Upper lobe of left lung (tissue), 6 donors: ENCODE results near the gene SERPINA1. TPM values are rescaled to one million over a fixed set of nuclear protein-coding genes. Genes with fewer than 3 reads are reported as not detected.

ENCODE experiments used
- ATAC-seq, 2 donors: fragments of 200-7000 bp; cut with Tn5 transposase; one replicate each; pipeline ENCODE4 v1.9.1; 2022; ENCODE audit warnings: mild to moderate bottlenecking in 2 of 2, moderate library complexity in 2 of 2; ENCODE audit not compliant: low FRiP score in 2 of 2
- DNase-seq, 2 donors: peaks; one replicate each; pipeline ENCODE4 v3.0.0-alpha.2; 2019 to 2020
- H3K27ac ChIP-seq, 4 donors: fragments of 200-600 bp; sonication (generic); one replicate each; pipeline ENCODE4 v1.5.1; 2016 to 2019
- H3K27me3 ChIP-seq, 4 donors: fragments of 200-600 bp; sonication (generic); one replicate each; pipeline ENCODE4 v1.5.1; 2017 to 2019
- H3K36me3 ChIP-seq, 4 donors: fragments of 200-600 bp; sonication (generic); one replicate each; pipeline ENCODE4 v1.5.1; 2016 to 2019
- H3K4me1 ChIP-seq, 4 donors: fragments of 200-600 bp; sonication (generic); one replicate each; pipeline ENCODE4 v1.5.1; 2018 to 2019
- H3K4me3 ChIP-seq, 4 donors: fragments of 200-600 bp; sonication (generic); one replicate each; pipeline ENCODE4 v1.5.1; 2017 to 2019; ENCODE audit warnings: mild to moderate bottlenecking in 2 of 4, moderate library complexity in 1 of 4
- H3K9me3 ChIP-seq, 4 donors: fragments of 200-600 bp; sonication (generic); one replicate each; pipeline ENCODE4 v1.5.1; 2018 to 2019
- EP300 ChIP-seq, 4 donors: sonication (generic); formaldehyde crosslinking; IDR thresholded peaks; one replicate each; pipeline ENCODE4 v1.5.1; 2017; ENCODE audit warnings: antibody characterized with exemption in 4 of 4, control low read depth in 2 of 4
- POLR2A ChIP-seq, 4 donors: fragments of 450-650 bp; IDR thresholded peaks; one replicate each; pipeline ENCODE4 v1.5.1; 2016 to 2017; ENCODE audit warnings: antibody characterized with exemption in 4 of 4, mild to moderate bottlenecking in 2 of 4
- POLR2AphosphoS5 ChIP-seq, 2 donors: sonication (generic); formaldehyde crosslinking; IDR thresholded peaks; one replicate each; pipeline ENCODE4 v1.5.1; 2017; ENCODE audit warnings: antibody characterized with exemption in 2 of 2
- WGBS, 2 donors: methylation state at CpG; one replicate each; pipeline ENCODE4 v1.1.5; 2017 to 2018; 5-methylcytosine and 5-hydroxymethylcytosine counted together
- total RNA-seq, 6 donors: library from RNA; depleted of rRNA in 4 of 6; stranded (reverse); fragments of >200 nt in 4 of 6; gene quantifications; one replicate each; pipeline versions ENCODE4 v1.1.0 to v1.2.1, GENCODE V29; 2016 to 2021
- TF ChIP-seq, protein P1 (sequence below), 6 experiments: fragments of 450-650 bp in 4 of 6; fragments of 200-600 bp in 2 of 6; sonication (generic) in 2 of 6; IDR thresholded peaks; one replicate each; pipeline ENCODE4 v1.5.1; 2016 to 2019; ENCODE audit warnings: antibody characterized with exemption in 6 of 6
- donor health status: DM: no; HTN: no; CAD: no; lungs with moderate emphysema.
- donor health status: DM: no; HTN: yes; CAD: no; lungs with severe emphysema.

Gene SERPINA1
- total RNA-seq, result 1,000 to 10,000 TPM in 1 of 6 donors, 100 to 1,000 TPM in 5; 205 to 1,050 (median 637) TPM

GRCh38 chr14:94388384-94389103, at the start of gene SERPINA1:
Gene SERPINA1, minus strand, starts transcription at chr14:94388602. Its CDS starts 5,365 bp downstream, at chr14:94383237.
- Histone ChIP-seq H3K4me1 (peaks cover 0 to 78% (median 58%) of the 10 kb centered on the region in 4 donors), H3K9me3 (no peaks in the 10 kb centered on the region), H3K36me3 (no peaks in the 10 kb centered on the region), H3K27ac (peak within 1 kb of the TSS; percentile 79 to 96 (median 87)), H3K27me3 (no peaks in the 10 kb centered on the region), H3K4me3 (peak within 1 kb of the TSS in 3 of 4 donors; percentile 36 to 50 (median 41))
- DNase-seq (peak; percentile 73 to 86), ATAC-seq (peak; percentile 5 to 76)
- 67 to 76% methylated on average over 9 to 18 of the region's 18 CpGs for WGBS, 2 donors
- peak in 2 of 4 donors; percentile 43 to 87 for TF ChIP-seq POLR2A (IDR thresholded peaks at IDR 0.05)
- peak in 1 of 4 donors; percentile 82 for TF ChIP-seq EP300 (IDR thresholded peaks at IDR 0.05)
- TF ChIP-seq, protein P1, sequence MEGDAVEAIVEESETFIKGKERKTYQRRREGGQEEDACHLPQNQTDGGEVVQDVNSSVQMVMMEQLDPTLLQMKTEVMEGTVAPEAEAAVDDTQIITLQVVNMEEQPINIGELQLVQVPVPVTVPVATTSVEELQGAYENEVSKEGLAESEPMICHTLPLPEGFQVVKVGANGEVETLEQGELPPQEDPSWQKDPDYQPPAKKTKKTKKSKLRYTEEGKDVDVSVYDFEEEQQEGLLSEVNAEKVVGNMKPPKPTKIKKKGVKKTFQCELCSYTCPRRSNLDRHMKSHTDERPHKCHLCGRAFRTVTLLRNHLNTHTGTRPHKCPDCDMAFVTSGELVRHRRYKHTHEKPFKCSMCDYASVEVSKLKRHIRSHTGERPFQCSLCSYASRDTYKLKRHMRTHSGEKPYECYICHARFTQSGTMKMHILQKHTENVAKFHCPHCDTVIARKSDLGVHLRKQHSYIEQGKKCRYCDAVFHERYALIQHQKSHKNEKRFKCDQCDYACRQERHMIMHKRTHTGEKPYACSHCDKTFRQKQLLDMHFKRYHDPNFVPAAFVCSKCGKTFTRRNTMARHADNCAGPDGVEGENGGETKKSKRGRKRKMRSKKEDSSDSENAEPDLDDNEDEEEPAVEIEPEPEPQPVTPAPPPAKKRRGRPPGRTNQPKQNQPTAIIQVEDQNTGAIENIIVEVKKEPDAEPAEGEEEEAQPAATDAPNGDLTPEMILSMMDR (IDR thresholded peaks at IDR 0.05), result no peak
- peak; percentile 19 to 92 for TF ChIP-seq POLR2AphosphoS5 (IDR thresholded peaks at IDR 0.05)

DNA sequence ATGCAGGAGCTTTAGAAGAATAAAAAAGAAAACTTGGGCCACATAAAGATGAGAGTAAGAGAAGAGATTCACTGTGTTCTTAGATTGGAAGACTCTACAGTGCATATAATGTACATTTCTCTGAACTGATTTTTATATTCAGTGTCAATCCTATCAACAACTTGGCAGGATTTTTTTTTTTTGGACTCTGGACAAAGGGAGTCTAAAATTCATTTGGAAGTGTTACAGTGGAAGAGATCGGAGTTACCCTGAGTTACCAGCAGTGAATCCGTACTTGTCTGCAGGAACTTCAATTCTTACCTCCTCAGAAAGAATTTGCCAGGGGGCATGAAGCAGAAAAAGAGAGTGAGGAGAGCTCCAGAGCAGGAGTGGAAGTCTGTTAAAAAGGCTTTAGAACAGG, 40.2 kb upstream of the SERPINA1 start:
- peaks cover 0 to 4% (median 0%) of the 10 kb centered on the region in 4 donors for H3K9me3 ChIP-seq
- 73 to 84% methylated on average over 2 of the region's 2 CpGs for WGBS, 2 donors
- H3K4me3 ChIP-seq, result no peak overlapping the region
- DNase-seq (no peak), ATAC-seq (no peak)
- H3K4me1 ChIP-seq, result no peaks in the 10 kb centered on the region
- no peaks in the 10 kb centered on the region for H3K27me3 ChIP-seq
- TF ChIP-seq POLR2AphosphoS5 (IDR thresholded peaks at IDR 0.05) (no peak), EP300 (IDR thresholded peaks at IDR 0.05) (no peak), POLR2A (IDR thresholded peaks at IDR 0.05) (no peak)
- TF ChIP-seq, protein P1 (IDR thresholded peaks at IDR 0.05), result no peak
- H3K36me3 ChIP-seq, result no peaks in the 10 kb centered on the region
- H3K27ac ChIP-seq, result no peak overlapping the region

GRCh38 chr14:94427016-94427613, 38.7 kb upstream of the SERPINA1 start:
- H3K4me3 ChIP-seq, result no peak overlapping the region
- DNase-seq, result no peak
- 80 to 82% methylated on average over 9 of the region's 9 CpGs for WGBS, 2 donors
- no peak for TF ChIP-seq EP300 (IDR thresholded peaks at IDR 0.05)
- TF ChIP-seq, protein P1 (IDR thresholded peaks at IDR 0.05), result no peak
- TF ChIP-seq POLR2A (IDR thresholded peaks at IDR 0.05), result no peak
- no peak for TF ChIP-seq POLR2AphosphoS5 (IDR thresholded peaks at IDR 0.05)
- no peaks in the 10 kb centered on the region for H3K4me1 ChIP-seq
- no peak for ATAC-seq
- no peaks in the 10 kb centered on the region for H3K27me3 ChIP-seq
- no peaks in the 10 kb centered on the region for H3K36me3 ChIP-seq
- peaks cover 0 to 4% (median 0%) of the 10 kb centered on the region in 4 donors for H3K9me3 ChIP-seq
- no peak overlapping the region for H3K27ac ChIP-seq

- WGBS, 2 donors, result 66 to 70% methylated on average over 4 of the region's 4 CpGs
- H3K27ac ChIP-seq, result no peak overlapping the region
- no peak for TF ChIP-seq POLR2A (IDR thresholded peaks at IDR 0.05)
- no peak for TF ChIP-seq EP300 (IDR thresholded peaks at IDR 0.05)
- TF ChIP-seq, protein P1 (IDR thresholded peaks at IDR 0.05), result no peak
- no peak for TF ChIP-seq POLR2AphosphoS5 (IDR thresholded peaks at IDR 0.05)
- no peaks in the 10 kb centered on the region for H3K27me3 ChIP-seq
- no peak for ATAC-seq
- no peak for DNase-seq
- no peaks in the 10 kb centered on the region for H3K4me1 ChIP-seq
- no peaks in the 10 kb centered on the region for H3K36me3 ChIP-seq
- peaks cover 0 to 4% (median 0%) of the 10 kb centered on the region in 4 donors for H3K9me3 ChIP-seq
- no peak overlapping the region for H3K4me3 ChIP-seq
Observed at GRCh38 chr14:94426526-94426925, 38.1 kb upstream of the SERPINA1 start.
